ENCODE measurements around the gene EGFL6.

DNA sequence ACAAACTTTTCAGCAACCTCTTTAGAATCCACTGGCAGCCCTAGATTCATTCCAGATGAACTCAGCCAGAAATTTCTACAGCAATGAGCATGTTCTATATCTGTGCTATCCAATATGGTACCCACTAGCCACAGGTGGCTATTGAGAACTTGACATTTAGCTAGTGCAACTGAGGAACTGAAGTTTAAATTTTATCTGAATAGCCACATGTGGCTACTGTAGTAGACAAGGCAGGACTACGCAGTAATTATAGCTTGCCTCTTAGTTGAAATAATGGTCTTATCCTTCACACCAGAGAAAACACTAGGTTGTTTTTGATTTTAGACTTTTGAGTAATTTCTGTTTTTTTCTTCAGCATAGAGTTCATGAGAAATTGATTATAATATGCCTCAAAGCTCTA is 80.9 kb downstream of the EGFL6 start:
- TF ChIP-seq, protein P1, sequence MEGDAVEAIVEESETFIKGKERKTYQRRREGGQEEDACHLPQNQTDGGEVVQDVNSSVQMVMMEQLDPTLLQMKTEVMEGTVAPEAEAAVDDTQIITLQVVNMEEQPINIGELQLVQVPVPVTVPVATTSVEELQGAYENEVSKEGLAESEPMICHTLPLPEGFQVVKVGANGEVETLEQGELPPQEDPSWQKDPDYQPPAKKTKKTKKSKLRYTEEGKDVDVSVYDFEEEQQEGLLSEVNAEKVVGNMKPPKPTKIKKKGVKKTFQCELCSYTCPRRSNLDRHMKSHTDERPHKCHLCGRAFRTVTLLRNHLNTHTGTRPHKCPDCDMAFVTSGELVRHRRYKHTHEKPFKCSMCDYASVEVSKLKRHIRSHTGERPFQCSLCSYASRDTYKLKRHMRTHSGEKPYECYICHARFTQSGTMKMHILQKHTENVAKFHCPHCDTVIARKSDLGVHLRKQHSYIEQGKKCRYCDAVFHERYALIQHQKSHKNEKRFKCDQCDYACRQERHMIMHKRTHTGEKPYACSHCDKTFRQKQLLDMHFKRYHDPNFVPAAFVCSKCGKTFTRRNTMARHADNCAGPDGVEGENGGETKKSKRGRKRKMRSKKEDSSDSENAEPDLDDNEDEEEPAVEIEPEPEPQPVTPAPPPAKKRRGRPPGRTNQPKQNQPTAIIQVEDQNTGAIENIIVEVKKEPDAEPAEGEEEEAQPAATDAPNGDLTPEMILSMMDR (IDR thresholded peaks at IDR 0.05): no peak
- no peak for TF ChIP-seq ZFX (IDR thresholded peaks at IDR 0.05; ENCODE audit: borderline replicate concordance)
